ENCODE data around the gene NSD2. TPM values are rescaled to one million over a fixed set of nuclear protein-coding genes. Genes with fewer than 3 reads are reported as not detected.

Gene NSD2
- total and polyA plus RNA-seq, 3 donors from 2014 or later: 108 to 144 (median 124) TPM

DNA sequence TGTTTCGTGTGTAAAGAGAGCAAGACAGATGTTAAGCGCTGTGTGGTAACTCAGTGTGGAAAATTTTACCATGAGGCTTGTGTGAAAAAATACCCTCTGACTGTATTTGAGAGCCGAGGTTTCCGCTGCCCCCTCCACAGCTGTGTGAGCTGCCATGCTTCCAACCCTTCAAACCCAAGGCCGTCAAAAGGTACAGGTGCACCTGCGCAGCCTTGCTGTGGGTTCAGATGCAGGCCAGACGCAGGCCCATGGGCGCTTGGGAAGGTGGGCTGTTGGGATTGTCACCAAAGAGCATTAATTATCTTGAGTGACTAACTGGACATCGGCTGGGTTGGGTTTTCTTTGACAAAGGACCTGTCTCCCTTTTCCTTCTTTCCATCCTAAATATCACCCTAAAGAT is 82.1 kb downstream of the NSD2 start:
- WGBS, 2 donors: 95 to 98% methylated on average over 9 of the region's 9 CpGs
- H3K9me3 ChIP-seq: no peaks in the 10 kb centered on the region
- no peak overlapping the region for H3K4me3 ChIP-seq
- H3K36me3 ChIP-seq (ENCODE audit: low read depth, missing control alignments): no peaks in the 10 kb centered on the region
- DNase-seq: no peak
- TF ChIP-seq POLR2A (IDR thresholded peaks at IDR 0.05): no peak
- TF ChIP-seq, protein P1, sequence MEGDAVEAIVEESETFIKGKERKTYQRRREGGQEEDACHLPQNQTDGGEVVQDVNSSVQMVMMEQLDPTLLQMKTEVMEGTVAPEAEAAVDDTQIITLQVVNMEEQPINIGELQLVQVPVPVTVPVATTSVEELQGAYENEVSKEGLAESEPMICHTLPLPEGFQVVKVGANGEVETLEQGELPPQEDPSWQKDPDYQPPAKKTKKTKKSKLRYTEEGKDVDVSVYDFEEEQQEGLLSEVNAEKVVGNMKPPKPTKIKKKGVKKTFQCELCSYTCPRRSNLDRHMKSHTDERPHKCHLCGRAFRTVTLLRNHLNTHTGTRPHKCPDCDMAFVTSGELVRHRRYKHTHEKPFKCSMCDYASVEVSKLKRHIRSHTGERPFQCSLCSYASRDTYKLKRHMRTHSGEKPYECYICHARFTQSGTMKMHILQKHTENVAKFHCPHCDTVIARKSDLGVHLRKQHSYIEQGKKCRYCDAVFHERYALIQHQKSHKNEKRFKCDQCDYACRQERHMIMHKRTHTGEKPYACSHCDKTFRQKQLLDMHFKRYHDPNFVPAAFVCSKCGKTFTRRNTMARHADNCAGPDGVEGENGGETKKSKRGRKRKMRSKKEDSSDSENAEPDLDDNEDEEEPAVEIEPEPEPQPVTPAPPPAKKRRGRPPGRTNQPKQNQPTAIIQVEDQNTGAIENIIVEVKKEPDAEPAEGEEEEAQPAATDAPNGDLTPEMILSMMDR (IDR thresholded peaks at IDR 0.05): no peak
- intact Hi-C loops (cut with DNase I; ENCODE audit: low total_unique reads): no loop called here
- H3K27ac ChIP-seq: no peak overlapping the region
- no peaks in the 10 kb centered on the region for H3K27me3 ChIP-seq
- no peaks in the 10 kb centered on the region for H3K4me1 ChIP-seq

DNA sequence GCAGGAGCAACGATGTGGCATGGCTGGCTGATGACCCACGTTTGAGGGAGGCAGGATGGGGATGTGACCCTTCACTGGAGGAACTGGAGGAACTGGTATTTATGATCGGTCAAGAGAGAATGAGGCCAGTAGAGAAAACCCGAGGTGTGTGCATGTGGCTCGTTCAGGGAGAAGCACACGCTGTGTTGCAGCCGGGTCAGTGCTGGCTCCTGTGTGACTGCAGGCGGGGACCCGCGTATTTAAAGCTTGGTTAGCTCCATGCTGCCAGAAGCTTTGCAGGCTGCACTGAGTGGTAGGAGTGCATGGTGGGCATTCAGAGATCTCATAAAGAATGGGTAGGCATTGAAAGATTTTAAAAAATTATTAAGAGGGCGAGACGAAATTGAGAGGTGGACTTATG is 85.4 kb downstream of the NSD2 start:
- DNase-seq: no peak
- intact Hi-C loops (cut with DNase I; ENCODE audit: low total_unique reads): no loop called here
- Histone ChIP-seq H3K9me3 (no peaks in the 10 kb centered on the region), H3K36me3 (ENCODE audit: low read depth, missing control alignments) (no peaks in the 10 kb centered on the region), H3K4me3 (no peak overlapping the region), H3K27me3 (no peaks in the 10 kb centered on the region), H3K27ac (no peak overlapping the region), H3K4me1 (peaks cover 5% of the 10 kb centered on the region)
- WGBS, 2 donors: 94% methylated on average over 12 of the region's 12 CpGs
- TF ChIP-seq, protein P1 (IDR thresholded peaks at IDR 0.05): no peak
- TF ChIP-seq POLR2A (IDR thresholded peaks at IDR 0.05): no peak

DNA sequence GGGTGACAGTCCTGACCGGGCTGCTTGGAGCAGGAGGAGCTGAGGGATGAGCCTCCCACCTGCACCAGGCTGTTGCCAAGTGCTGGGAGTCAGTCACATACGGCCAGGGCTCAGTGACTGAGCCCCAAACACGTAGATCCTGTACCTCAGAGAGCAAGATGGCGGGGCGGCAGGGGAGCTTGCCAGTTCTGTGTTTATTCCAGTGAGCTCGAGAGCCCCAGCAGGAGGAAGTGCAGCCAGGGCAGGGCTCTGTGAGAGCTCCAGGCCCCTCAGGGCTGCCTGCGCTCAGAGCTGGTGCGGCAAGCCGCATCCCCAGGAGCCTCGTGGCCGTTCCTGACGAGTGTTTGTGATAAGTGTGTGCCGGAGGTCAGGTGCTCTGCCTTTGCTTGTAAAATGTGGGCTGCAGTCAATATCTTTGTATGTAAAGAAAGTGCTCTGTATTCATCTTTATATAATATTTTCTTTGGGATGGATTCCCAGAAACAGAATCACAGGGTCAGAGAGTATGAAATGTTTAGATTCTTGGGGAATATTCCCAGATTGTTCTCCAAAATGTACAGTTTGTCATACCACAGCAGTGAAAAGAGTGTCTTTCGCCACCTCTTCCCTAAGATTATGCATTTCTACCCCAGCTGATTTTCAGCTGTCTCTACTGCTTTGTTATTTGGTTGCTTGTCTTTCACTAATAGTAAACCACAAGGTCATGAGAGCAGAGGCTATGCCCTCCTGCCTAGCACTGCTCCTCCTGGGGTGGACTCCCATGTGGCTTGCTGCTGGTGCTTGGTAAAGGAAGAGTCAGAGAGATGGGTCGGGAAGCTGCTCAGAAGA is 87.3 kb downstream of the NSD2 start:
- Histone ChIP-seq H3K4me3 (no peak overlapping the region), H3K27me3 (no peaks in the 10 kb centered on the region), H3K9me3 (no peaks in the 10 kb centered on the region), H3K4me1 (peaks cover 5% of the 10 kb centered on the region), H3K36me3 (ENCODE audit: low read depth, missing control alignments) (no peaks in the 10 kb centered on the region), H3K27ac (no peak overlapping the region)
- TF ChIP-seq POLR2A (IDR thresholded peaks at IDR 0.05): no peak
- TF ChIP-seq, protein P1 (IDR thresholded peaks at IDR 0.05): no peak
- intact Hi-C loops (cut with DNase I; ENCODE audit: low total_unique reads): no loop called here
- no peak for DNase-seq
- 77 to 85% methylated on average over 10 to 15 of the region's 15 CpGs for WGBS, 2 donors

DNA sequence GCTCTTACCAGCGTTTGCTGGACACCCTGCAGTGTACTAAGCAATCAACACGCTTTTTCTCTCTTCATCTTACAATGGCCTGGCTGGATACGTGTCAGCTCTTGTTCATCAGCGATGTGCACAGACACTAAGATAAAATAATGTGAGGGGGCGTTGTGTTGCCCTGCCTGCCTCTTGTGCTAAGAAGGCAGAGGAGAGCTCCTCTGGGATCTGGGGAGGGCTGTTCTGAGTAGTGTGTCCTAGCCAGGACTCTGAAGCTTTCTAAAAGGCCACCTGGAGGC is 87.9 kb downstream of the NSD2 start:
- H3K4me1 ChIP-seq: peaks cover 5% of the 10 kb centered on the region
- no peaks in the 10 kb centered on the region for H3K36me3 ChIP-seq (ENCODE audit: low read depth, missing control alignments)
- H3K27ac ChIP-seq: no peak overlapping the region
- H3K9me3 ChIP-seq: no peaks in the 10 kb centered on the region
- intact Hi-C loops (cut with DNase I; ENCODE audit: low total_unique reads): no loop called here
- 57 to 76% methylated on average over 5 of the region's 5 CpGs for WGBS, 2 donors
- TF ChIP-seq, protein P1 (IDR thresholded peaks at IDR 0.05): no peak
- TF ChIP-seq POLR2A (IDR thresholded peaks at IDR 0.05): no peak
- DNase-seq: no peak
- H3K4me3 ChIP-seq: no peak overlapping the region
- no peaks in the 10 kb centered on the region for H3K27me3 ChIP-seq

Data from testis (tissue), 3 donors.